Ishikawa (cell line): Measurements from ENCODE around the gene SP5.

Experiments used
- CEBPB ChIP-seq: IDR thresholded peaks from 2 replicates; pipeline ENCODE4 v1.6.1; 2012
- CREB1 ChIP-seq: IDR thresholded peaks from 2 replicates; pipeline ENCODE4 v1.6.1; 2012; ENCODE audit warnings: low read depth
- EP300 ChIP-seq: IDR thresholded peaks from 2 replicates; pipeline ENCODE4 v1.6.1; 2012; ENCODE audit warnings: borderline replicate concordance
- FOXM1 ChIP-seq: IDR thresholded peaks from 2 replicates; pipeline ENCODE4 v1.6.1; 2012; ENCODE audit warnings: low read depth, borderline replicate concordance
- RAD21 ChIP-seq: IDR thresholded peaks from 2 replicates; pipeline ENCODE4 v1.6.1; 2012; ENCODE audit warnings: low read depth
- TAF1 ChIP-seq: IDR thresholded peaks from 2 replicates; pipeline ENCODE4 v1.6.1; 2012; ENCODE audit warnings: low read depth, mild to moderate bottlenecking
- TEAD4 ChIP-seq: IDR thresholded peaks from 2 replicates; pipeline ENCODE4 v1.6.1; 2012
- YY1 ChIP-seq: IDR thresholded peaks from 2 replicates; pipeline ENCODE4 v1.6.1; 2012; ENCODE audit warnings: low read depth
- TF ChIP-seq, protein P1 (sequence below): IDR thresholded peaks from 2 replicates; pipeline ENCODE4 v1.6.1; 2012; ENCODE audit warnings: low read depth, mild to moderate bottlenecking

DNA sequence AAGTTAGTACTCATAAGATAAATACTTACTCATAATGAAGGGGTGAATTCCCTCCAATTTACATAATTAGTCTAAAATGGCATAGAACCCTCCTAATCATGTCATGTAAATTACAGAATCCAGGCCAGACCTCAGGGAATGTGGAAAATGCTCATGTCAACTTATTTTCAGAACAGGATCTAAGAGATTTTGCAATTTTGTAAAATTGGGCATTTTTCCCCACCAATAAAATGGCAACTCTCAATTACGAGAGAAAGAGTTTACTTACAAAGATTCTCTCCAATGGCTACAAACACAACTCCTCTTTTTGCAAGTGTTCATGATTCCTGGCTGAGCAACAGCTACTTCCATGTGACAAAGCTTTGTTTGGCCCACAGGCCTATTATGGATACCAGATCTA, 33.8 kb upstream of the SP5 start:
- TF ChIP-seq EP300 = no peak
- TF ChIP-seq, protein P1, sequence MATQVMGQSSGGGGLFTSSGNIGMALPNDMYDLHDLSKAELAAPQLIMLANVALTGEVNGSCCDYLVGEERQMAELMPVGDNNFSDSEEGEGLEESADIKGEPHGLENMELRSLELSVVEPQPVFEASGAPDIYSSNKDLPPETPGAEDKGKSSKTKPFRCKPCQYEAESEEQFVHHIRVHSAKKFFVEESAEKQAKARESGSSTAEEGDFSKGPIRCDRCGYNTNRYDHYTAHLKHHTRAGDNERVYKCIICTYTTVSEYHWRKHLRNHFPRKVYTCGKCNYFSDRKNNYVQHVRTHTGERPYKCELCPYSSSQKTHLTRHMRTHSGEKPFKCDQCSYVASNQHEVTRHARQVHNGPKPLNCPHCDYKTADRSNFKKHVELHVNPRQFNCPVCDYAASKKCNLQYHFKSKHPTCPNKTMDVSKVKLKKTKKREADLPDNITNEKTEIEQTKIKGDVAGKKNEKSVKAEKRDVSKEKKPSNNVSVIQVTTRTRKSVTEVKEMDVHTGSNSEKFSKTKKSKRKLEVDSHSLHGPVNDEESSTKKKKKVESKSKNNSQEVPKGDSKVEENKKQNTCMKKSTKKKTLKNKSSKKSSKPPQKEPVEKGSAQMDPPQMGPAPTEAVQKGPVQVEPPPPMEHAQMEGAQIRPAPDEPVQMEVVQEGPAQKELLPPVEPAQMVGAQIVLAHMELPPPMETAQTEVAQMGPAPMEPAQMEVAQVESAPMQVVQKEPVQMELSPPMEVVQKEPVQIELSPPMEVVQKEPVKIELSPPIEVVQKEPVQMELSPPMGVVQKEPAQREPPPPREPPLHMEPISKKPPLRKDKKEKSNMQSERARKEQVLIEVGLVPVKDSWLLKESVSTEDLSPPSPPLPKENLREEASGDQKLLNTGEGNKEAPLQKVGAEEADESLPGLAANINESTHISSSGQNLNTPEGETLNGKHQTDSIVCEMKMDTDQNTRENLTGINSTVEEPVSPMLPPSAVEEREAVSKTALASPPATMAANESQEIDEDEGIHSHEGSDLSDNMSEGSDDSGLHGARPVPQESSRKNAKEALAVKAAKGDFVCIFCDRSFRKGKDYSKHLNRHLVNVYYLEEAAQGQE = no peak
- no peak for TF ChIP-seq FOXM1
- TF ChIP-seq CEBPB = no peak
- TF ChIP-seq TAF1 = no peak
- no peak for TF ChIP-seq YY1
- no peak for TF ChIP-seq RAD21
- TF ChIP-seq CREB1 = no peak
- TF ChIP-seq TEAD4 = no peak
